Measurements from ENCODE around the gene ELF3. TPM values are rescaled to one million over a fixed set of nuclear protein-coding genes. Genes with fewer than 3 reads are reported as not detected.

The ELF3 gene
- total RNA-seq, 4 donors from 2014 or later = 0.17 to 2.9 (median 1.2) TPM; not detected in 1

GRCh38 chr1:201984446-201984845, 25.9 kb upstream of the ELF3 start:
- 93% methylated on average over 3 of the region's 3 CpGs for WGBS
- intact Hi-C loops (cut with DNase I) = no loop called here
- Histone ChIP-seq H3K36me3 (peaks cover 9 to 11% (median 11%) of the 10 kb centered on the region in 4 donors), H3K27me3 (no peaks in the 10 kb centered on the region), H3K4me1 (peaks cover 19 to 30% (median 20%) of the 10 kb centered on the region in 4 donors), H3K4me3 (no peak overlapping the region), H3K9me3 (no peaks in the 10 kb centered on the region), H3K27ac (replicated peaks in 1 of 4) (no peak overlapping the region)
- no peak for TF ChIP-seq POLR2AphosphoS5 (IDR thresholded peaks at IDR 0.05)
- no peak for TF ChIP-seq CTCF (IDR thresholded peaks at IDR 0.05)
- no peak for TF ChIP-seq POLR2A (IDR thresholded peaks at IDR 0.05; ENCODE audit: low read depth)
- no peak for TF ChIP-seq EP300 (IDR thresholded peaks at IDR 0.05)
- DNase-seq (ENCODE audit: extremely low spot score) = no peak

- H3K4me3 ChIP-seq = no peak overlapping the region
- TF ChIP-seq CTCF (IDR thresholded peaks at IDR 0.05) = no peak
- TF ChIP-seq POLR2A (IDR thresholded peaks at IDR 0.05; ENCODE audit: low read depth) = no peak
- TF ChIP-seq POLR2AphosphoS5 (IDR thresholded peaks at IDR 0.05) = no peak
- TF ChIP-seq EP300 (IDR thresholded peaks at IDR 0.05) = no peak
- no peak overlapping the region for H3K27ac ChIP-seq (replicated peaks in 1 of 4)
- 100% methylated on average over 2 of the region's 2 CpGs for WGBS
- no peak for DNase-seq (ENCODE audit: extremely low spot score)
- intact Hi-C loops (cut with DNase I) = no loop called here
- no peaks in the 10 kb centered on the region for H3K27me3 ChIP-seq
- no peaks in the 10 kb centered on the region for H3K9me3 ChIP-seq
- H3K4me1 ChIP-seq = peaks cover 19 to 30% (median 22%) of the 10 kb centered on the region in 4 donors
- H3K36me3 ChIP-seq = peaks cover 19 to 20% (median 20%) of the 10 kb centered on the region in 4 donors
Observed at GRCh38 chr1:201985355-201985754, 25.0 kb upstream of the ELF3 start.

- 67% methylated on average over 7 of the region's 7 CpGs for WGBS
- peaks cover 38 to 53% (median 52%) of the 10 kb centered on the region in 4 donors for H3K36me3 ChIP-seq
- no peak for DNase-seq (ENCODE audit: extremely low spot score)
Observed at GRCh38 chr1:201988601-201989000, 21.8 kb upstream of the ELF3 start.

GRCh38 chr1:201989354-201990128, 20.8 kb upstream of the ELF3 start:
- Histone ChIP-seq H3K9me3 (no peaks in the 10 kb centered on the region), H3K4me3 (no peak overlapping the region), H3K27me3 (no peaks in the 10 kb centered on the region), H3K36me3 (peaks cover 44 to 62% (median 57%) of the 10 kb centered on the region in 4 donors), H3K27ac (replicated peaks in 1 of 4) (no peak overlapping the region), H3K4me1 (peaks cover under 1 to 11% (median 4%) of the 10 kb centered on the region in 4 donors)
- no peak for DNase-seq (ENCODE audit: extremely low spot score)
- intact Hi-C loops (cut with DNase I) = no loop called here
- 95% methylated on average over 10 of the region's 10 CpGs for WGBS
- TF ChIP-seq POLR2AphosphoS5 (IDR thresholded peaks at IDR 0.05) = no peak
- no peak for TF ChIP-seq CTCF (IDR thresholded peaks at IDR 0.05)
- no peak for TF ChIP-seq EP300 (IDR thresholded peaks at IDR 0.05)
- no peak for TF ChIP-seq POLR2A (IDR thresholded peaks at IDR 0.05; ENCODE audit: low read depth)

More at GRCh38 chr1:201988601-201989000, 21.8 kb upstream of the ELF3 start:
- no peak overlapping the region for H3K27ac ChIP-seq (replicated peaks in 1 of 4)
- no peaks in the 10 kb centered on the region for H3K27me3 ChIP-seq
- H3K4me1 ChIP-seq = peaks cover 10 to 20% (median 13%) of the 10 kb centered on the region in 4 donors
- H3K9me3 ChIP-seq = no peaks in the 10 kb centered on the region
- intact Hi-C loops (cut with DNase I) = no loop called here
- H3K4me3 ChIP-seq = no peak overlapping the region
- no peak for TF ChIP-seq POLR2A (IDR thresholded peaks at IDR 0.05; ENCODE audit: low read depth)

- Histone ChIP-seq H3K27ac (replicated peaks in 1 of 4) (no peak overlapping the region), H3K4me1 (peaks cover 0 to 4% (median under 1%) of the 10 kb centered on the region in 4 donors), H3K9me3 (no peaks in the 10 kb centered on the region), H3K36me3 (peaks cover 44 to 71% (median 63%) of the 10 kb centered on the region in 4 donors), H3K27me3 (no peaks in the 10 kb centered on the region), H3K4me3 (no peak overlapping the region)
- DNase-seq (ENCODE audit: extremely low spot score) = no peak
- WGBS = 71% methylated on average over 6 of the region's 6 CpGs
- TF ChIP-seq POLR2A (IDR thresholded peaks at IDR 0.05; ENCODE audit: low read depth) = no peak
- no peak for TF ChIP-seq CTCF (IDR thresholded peaks at IDR 0.05)
- TF ChIP-seq POLR2AphosphoS5 (IDR thresholded peaks at IDR 0.05) = no peak
- TF ChIP-seq EP300 (IDR thresholded peaks at IDR 0.05) = no peak
- intact Hi-C loops (cut with DNase I) = no loop called here
Observed at GRCh38 chr1:201990427-201990826, 20.0 kb upstream of the ELF3 start.

All from esophagus muscularis mucosa (tissue), 4 donors.